Right atrium auricular region (tissue), 2 donors: ENCODE measurements around the gene CKS1B. TPM values are rescaled to one million over a fixed set of nuclear protein-coding genes. Genes with fewer than 3 reads are reported as not detected.

Experiments used
- DNase-seq: peaks from one replicate; pipeline ENCODE4 v3.0.0-alpha.2; 2019; ENCODE audit warnings: low spot score
- H3K27ac ChIP-seq, 2 donors: fragments of 200-600 bp; sonication (generic); 1 replicate in 1 of 2; 2 replicates in 1 of 2; pipeline ENCODE4 v1.5.1; 2016 to 2019
- H3K27me3 ChIP-seq, 2 donors: fragments of 200-600 bp; sonication (generic); one replicate each; pipeline versions ENCODE4 v1.5.1 to v1.6.0; 2017 to 2019
- H3K36me3 ChIP-seq: fragments of 200-600 bp; sonication (generic); one replicate; pipeline ENCODE4 v1.5.1; 2016
- H3K4me1 ChIP-seq, 2 donors: fragments of 200-600 bp; sonication (generic); one replicate each; pipeline versions ENCODE4 v1.5.1 to v1.6.0; 2017 to 2019
- H3K4me3 ChIP-seq, 2 donors: fragments of 200-600 bp; sonication (generic); 1 replicate in 1 of 2; 2 replicates in 1 of 2; pipeline ENCODE4 v1.5.1; 2017 to 2019; ENCODE audit warnings: mild to moderate bottlenecking in 1 of 2, moderate library complexity in 1 of 2
- H3K9me3 ChIP-seq, 2 donors: fragments of 200-600 bp; sonication (generic); one replicate each; pipeline ENCODE4 v1.5.1; 2019
- CTCF ChIP-seq, 2 donors: fragments of 200-600 bp; sonication (generic); IDR thresholded peaks; one replicate each; pipeline ENCODE4 v1.5.1; 2019; ENCODE audit warnings: antibody characterized with exemption in 2 of 2
- total RNA-seq, 2 donors: library from RNA; depleted of rRNA; stranded (reverse); fragments of >200 nt; gene quantifications; one replicate each; pipeline ENCODE4 v1.1.0, GENCODE V29; 2016

CKS1B gene
- total RNA-seq, 2 donors from 2014 or later = 20.0 to 23.8 TPM

- H3K27ac ChIP-seq = peak within 1 kb of the TSS; percentile 97 to 98
- H3K4me1 ChIP-seq = peaks cover 0 to 32% of the 10 kb centered on the region in 2 donors
- DNase-seq = no peak
- TF ChIP-seq CTCF (IDR thresholded peaks at IDR 0.05) = peak; percentile 66 to 79
- H3K36me3 ChIP-seq = peaks cover 54% of the 10 kb centered on the region
- no peaks in the 10 kb centered on the region for H3K9me3 ChIP-seq
- H3K4me3 ChIP-seq = peak within 1 kb of the TSS; percentile 81 to 94
- H3K27me3 ChIP-seq = no peaks in the 10 kb centered on the region
Measured at GRCh38 chr1:154961207-154962155, 13.0 kb upstream of the CKS1B start, which contains the start of gene PYGO2. Gene PYGO2 (minus strand): TSS chr1:154961782. CDS start chr1:154961576, 206 bp downstream.

GRCh38 chr1:154962156-154962749 is 12.2 kb upstream of the CKS1B start:
- H3K4me1 ChIP-seq = peaks cover 0 to 25% of the 10 kb centered on the region in 2 donors

GRCh38 chr1:154962795-154963330 is 11.6 kb upstream of the CKS1B start:
- peaks cover 68% of the 10 kb centered on the region for H3K36me3 ChIP-seq

More at GRCh38 chr1:154962156-154962749, 12.2 kb upstream of the CKS1B start:
- Histone ChIP-seq H3K4me3 (peak overlapping the region; percentile 81 to 94), H3K27ac (peak overlapping the region; percentile 97 to 98), H3K36me3 (peaks cover 61% of the 10 kb centered on the region), H3K27me3 (no peaks in the 10 kb centered on the region), H3K9me3 (no peaks in the 10 kb centered on the region)
- TF ChIP-seq CTCF (IDR thresholded peaks at IDR 0.05) = peak in 1 of 2 donors; percentile 8
- DNase-seq = no peak

DNA sequence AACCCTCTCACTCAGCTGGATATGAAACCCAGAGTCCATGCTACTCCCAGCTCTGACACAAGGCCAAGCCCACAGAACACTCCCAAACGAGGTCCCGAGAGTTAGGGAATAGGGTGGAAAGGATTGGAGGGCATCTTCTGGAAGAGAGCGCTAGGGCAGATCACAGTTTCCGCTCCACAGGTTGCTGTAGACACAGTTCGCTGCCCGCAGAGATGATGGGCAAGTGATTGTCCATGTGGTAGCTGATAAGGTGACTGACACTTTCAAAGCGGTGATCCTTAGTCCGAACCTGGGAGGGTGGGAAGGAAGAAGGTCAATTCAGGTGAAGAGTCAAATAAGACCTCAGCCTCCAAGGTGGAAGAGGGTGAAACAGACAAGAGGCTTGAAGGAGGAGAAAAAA is 10.8 kb upstream of the CKS1B start:
- Histone ChIP-seq H3K4me3 (no peak overlapping the region), H3K27me3 (no peaks in the 10 kb centered on the region), H3K9me3 (no peaks in the 10 kb centered on the region), H3K36me3 (peaks cover 70% of the 10 kb centered on the region), H3K27ac (no peak overlapping the region), H3K4me1 (peaks cover 0 to 37% of the 10 kb centered on the region in 2 donors)
- no peak for TF ChIP-seq CTCF (IDR thresholded peaks at IDR 0.05)
- no peak for DNase-seq

More at GRCh38 chr1:154962795-154963330, 11.6 kb upstream of the CKS1B start:
- Histone ChIP-seq H3K9me3 (no peaks in the 10 kb centered on the region), H3K4me3 (peak overlapping the region in 1 of 2 donors; percentile 81), H3K27me3 (no peaks in the 10 kb centered on the region), H3K27ac (peak overlapping the region in 1 of 2 donors; percentile 97), H3K4me1 (peaks cover 0 to 29% of the 10 kb centered on the region in 2 donors)
- no peak for TF ChIP-seq CTCF (IDR thresholded peaks at IDR 0.05)
- no peak for DNase-seq

GRCh38 chr1:154964359-154964758 is 10.1 kb upstream of the CKS1B start:
- Histone ChIP-seq H3K27me3 (no peaks in the 10 kb centered on the region), H3K36me3 (peaks cover 63% of the 10 kb centered on the region), H3K27ac (no peak overlapping the region), H3K9me3 (no peaks in the 10 kb centered on the region), H3K4me1 (peaks cover 0 to 44% of the 10 kb centered on the region in 2 donors), H3K4me3 (no peak overlapping the region)
- DNase-seq = no peak
- TF ChIP-seq CTCF (IDR thresholded peaks at IDR 0.05) = no peak
